GM21390 (cell line): Measurements from ENCODE around the gene C6orf47.
A peak's percentile ranks its signal among the peaks of the same experiment; 100 is the strongest.

Experiments
- ATAC-seq: cut with Tn5 transposase; IDR thresholded peaks from one replicate; pipeline ENCODE4 v1.9.1; 2021; ENCODE audit not compliant: unreplicated experiment

The C6orf47 gene

GRCh38 chr6:31687860-31688693 is 27.5 kb upstream of the C6orf47 start:
- ATAC-seq, result no peak

GRCh38 chr6:31687321-31687720 is 26.7 kb upstream of the C6orf47 start:
- no peak for ATAC-seq

- ATAC-seq, result no peak
These were observed 25.9 kb upstream of the C6orf47 start for GRCh38 chr6:31686483-31686882.

- ATAC-seq, result no peak
These were observed 23.0 kb upstream of the C6orf47 start for GRCh38 chr6:31683591-31683990.

GRCh38 chr6:31681135-31681671 is 20.6 kb upstream of the C6orf47 start:
- ATAC-seq, result no peak

GRCh38 chr6:31680226-31681134 is 19.9 kb upstream of the C6orf47 start, which contains the start of gene LY6G5C:
TSS of gene LY6G5C (minus strand) at chr6:31681067. CDS start at chr6:31680373, 694 bp downstream.
- no peak for ATAC-seq

GRCh38 chr6:31677955-31678354 is 17.4 kb upstream of the C6orf47 start:
- ATAC-seq, result no peak

- no peak for ATAC-seq
These were observed 16.3 kb upstream of the C6orf47 start for GRCh38 chr6:31676904-31677303.

- no peak for ATAC-seq
These were observed 15.8 kb upstream of the C6orf47 start for GRCh38 chr6:31676322-31676903.

- ATAC-seq, result no peak
These were observed 9.1 kb upstream of the C6orf47 start, which contains the start of gene LY6G5B for GRCh38 chr6:31669676-31670075. TSS of gene LY6G5B (plus strand) at chr6:31669976. CDS start at chr6:31670951, 975 bp downstream.

GRCh38 chr6:31666337-31666965 is 5.9 kb upstream of the C6orf47 start:
- ATAC-seq, result no peak

- peak; percentile 78 for ATAC-seq
These were observed 5.1 kb upstream of the C6orf47 start, which contains the start of gene CSNK2B for GRCh38 chr6:31665501-31666336. TSS of gene CSNK2B (plus strand) at chr6:31666080. CDS start at chr6:31666832, 752 bp downstream.

- no peak for ATAC-seq
These were observed 4.4 kb upstream of the C6orf47 start, which contains the start of gene GPANK1 for GRCh38 chr6:31664790-31665500. TSS of gene GPANK1 (minus strand) at chr6:31664997. CDS start at chr6:31664478, 519 bp downstream.

- ATAC-seq, result no peak
These were observed 3.6 kb upstream of the C6orf47 start for GRCh38 chr6:31663961-31664789.

GRCh38 chr6:31663126-31663960 is 2.8 kb upstream of the C6orf47 start:
- no peak for ATAC-seq

- no peak for ATAC-seq
These were observed 1.6 kb upstream of the C6orf47 start for GRCh38 chr6:31662124-31662723.
